ENCODE data around the gene TBC1D21.

TBC1D21 gene

GRCh38 chr15:73862276-73862675 is 11.1 kb upstream of the TBC1D21 start:
- peak; percentile 25 for DNase-seq (ENCODE audit: low spot score)

- no peak for DNase-seq (ENCODE audit: low spot score)
These were observed 8.0 kb upstream of the TBC1D21 start for GRCh38 chr15:73865379-73865778.

- peak; percentile 9 for DNase-seq (ENCODE audit: low spot score)
These were observed 7.5 kb upstream of the TBC1D21 start for GRCh38 chr15:73865904-73866303.

- peak; percentile 11 for DNase-seq (ENCODE audit: low spot score)
These were observed 6.9 kb upstream of the TBC1D21 start for GRCh38 chr15:73866481-73866880.

GRCh38 chr15:73866881-73867410 is 6.4 kb upstream of the TBC1D21 start:
- DNase-seq (ENCODE audit: low spot score) = peak; percentile 14

GRCh38 chr15:73867426-73867825 is 5.9 kb upstream of the TBC1D21 start:
- DNase-seq (ENCODE audit: low spot score) = peak; percentile 51

- peak; percentile 36 for DNase-seq (ENCODE audit: low spot score)
These were observed 5.4 kb upstream of the TBC1D21 start for GRCh38 chr15:73867956-73868355.

- DNase-seq (ENCODE audit: low spot score) = no peak
These were observed 4.0 kb upstream of the TBC1D21 start for GRCh38 chr15:73869216-73869995.

- peak; percentile 31 for DNase-seq (ENCODE audit: low spot score)
These were observed 2.5 kb upstream of the TBC1D21 start for GRCh38 chr15:73870700-73871408.

GRCh38 chr15:73872346-73872745 is 1.0 kb upstream of the TBC1D21 start:
- no peak for DNase-seq (ENCODE audit: low spot score)

GRCh38 chr15:73873889-73874511 is 636 bp downstream of the TBC1D21 start:
- no peak for DNase-seq (ENCODE audit: low spot score)

- no peak for DNase-seq (ENCODE audit: low spot score)
These were observed 6.1 kb downstream of the TBC1D21 start for GRCh38 chr15:73879426-73879825.

GRCh38 chr15:73881579-73882320 is 8.4 kb downstream of the TBC1D21 start:
- peak; percentile 60 for DNase-seq (ENCODE audit: low spot score)

GRCh38 chr15:73882761-73883419 is 9.5 kb downstream of the TBC1D21 start:
- DNase-seq (ENCODE audit: low spot score) = peak; percentile 53

- DNase-seq (ENCODE audit: low spot score) = no peak
These were observed 10.8 kb downstream of the TBC1D21 start for GRCh38 chr15:73884159-73884558.

- DNase-seq (ENCODE audit: low spot score) = no peak
These were observed 12.8 kb downstream of the TBC1D21 start for GRCh38 chr15:73885954-73886700.

GRCh38 chr15:73886717-73887345 is 13.5 kb downstream of the TBC1D21 start:
- peak; percentile 33 for DNase-seq (ENCODE audit: low spot score)

- DNase-seq (ENCODE audit: low spot score) = peak; percentile 50
These were observed 14.1 kb downstream of the TBC1D21 start for GRCh38 chr15:73887481-73887880.

- peak; percentile 30 for DNase-seq (ENCODE audit: low spot score)
These were observed 15.1 kb downstream of the TBC1D21 start for GRCh38 chr15:73888224-73889041.
